IPS DF 19.7 (cell line): ENCODE results near the gene SLC35E2B.
"Not testable (repeated sequence)": the region's sequence is repeated elsewhere in the genome, so short reads cannot be mapped to it uniquely, and the experiment has no call there.

Experiments
- DNase-seq: peaks from one replicate; pipeline ENCODE4 v3.0.0-alpha.2; 2013; ENCODE audit warnings: low read depth, low spot score

The SLC35E2B gene

GRCh38 chr1:1692714-1693647 lies at the start of gene SLC35E2B:
SLC35E2B (minus strand) TSS chr1:1692795; CDS start chr1:1676699, 16,096 bp downstream.
- not testable (repeated sequence) for DNase-seq

DNA sequence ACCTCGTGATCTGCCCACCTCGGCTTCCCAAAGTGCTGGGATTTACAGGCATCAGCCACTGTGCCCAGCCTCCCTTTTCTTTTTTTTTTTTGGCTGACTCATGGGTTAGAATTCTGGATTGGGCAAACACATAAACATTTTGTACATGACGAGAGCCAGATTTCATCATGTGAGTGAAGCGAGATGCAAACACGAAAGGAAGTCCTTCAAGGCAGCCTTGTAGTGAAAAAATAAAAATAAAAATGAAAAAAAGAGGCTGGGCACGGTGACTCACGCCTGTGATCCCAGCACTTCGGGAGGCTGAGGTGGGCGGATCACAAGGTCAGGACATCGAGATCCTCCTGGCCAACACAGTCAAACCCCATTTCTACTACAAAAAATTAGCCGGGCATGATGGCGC lies 48.4 kb upstream of the SLC35E2B start:
- DNase-seq, result not testable (repeated sequence)

GRCh38 chr1:1738799-1739337 lies 46.3 kb upstream of the SLC35E2B start:
- DNase-seq, result not testable (repeated sequence)

GRCh38 chr1:1737675-1738590 lies 45.3 kb upstream of the SLC35E2B start:
- DNase-seq, result not testable (repeated sequence)

DNA sequence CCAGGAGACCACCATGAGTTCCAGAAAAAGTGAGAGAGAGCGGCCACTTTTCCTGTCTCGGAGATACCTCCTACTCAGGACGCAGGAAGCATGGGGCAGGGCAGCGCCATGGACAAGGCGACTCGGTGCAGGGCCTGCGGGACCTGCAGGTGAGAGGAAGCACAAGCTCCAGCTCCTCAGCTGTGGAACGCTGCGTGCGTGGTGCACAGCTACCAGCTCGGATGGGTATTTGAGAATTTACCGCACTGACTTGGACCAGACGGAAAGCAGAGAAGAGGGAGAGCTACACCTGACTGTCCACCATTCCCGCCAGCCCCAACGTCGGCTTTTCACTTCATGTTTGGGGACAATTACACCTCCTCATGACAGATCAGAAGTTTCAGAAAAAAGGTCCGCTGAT lies 39.8 kb upstream of the SLC35E2B start:
- no peak for DNase-seq

DNA sequence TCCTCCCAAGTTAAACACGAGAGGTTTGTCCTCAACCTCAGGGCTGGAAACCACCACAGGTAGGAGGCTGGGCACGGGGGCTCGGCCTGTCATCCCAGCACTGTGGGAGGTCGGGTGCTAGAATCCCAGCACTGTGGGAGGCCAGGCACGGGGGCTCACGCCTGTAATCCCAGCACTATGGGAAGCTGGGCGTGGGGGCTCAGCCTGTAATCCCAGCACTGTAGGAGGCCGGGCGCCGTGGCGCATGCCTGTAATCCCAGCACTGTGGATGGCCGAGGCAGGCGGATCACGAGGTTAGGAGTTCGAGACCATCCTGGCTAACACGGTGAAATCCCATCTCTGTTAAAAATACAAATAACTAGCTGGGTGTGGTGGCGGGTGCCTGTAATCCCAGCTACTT lies 38.3 kb upstream of the SLC35E2B start:
- no peak for DNase-seq

DNA sequence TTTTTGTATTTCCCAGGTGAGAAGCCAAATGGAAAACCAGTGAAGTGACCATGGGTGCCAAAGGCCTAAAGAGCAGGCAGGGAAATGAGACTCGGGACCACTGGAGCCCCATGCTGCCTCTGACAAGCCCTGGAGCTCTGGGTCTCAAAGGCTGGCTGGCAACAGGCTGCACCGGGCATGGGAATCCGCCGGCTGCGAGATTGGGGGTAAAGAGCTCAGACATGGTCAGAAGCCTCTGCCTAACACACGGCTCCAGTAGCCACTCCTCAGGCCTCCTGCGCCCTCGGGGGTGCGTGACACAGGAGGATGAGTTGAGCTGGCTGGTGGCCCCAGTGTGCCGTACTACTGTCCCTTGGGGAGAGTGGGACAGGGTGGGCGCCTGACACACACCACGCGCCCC lies 37.6 kb upstream of the SLC35E2B start:
- DNase-seq, result not testable (repeated sequence)

GRCh38 chr1:1729116-1729816 lies 36.7 kb upstream of the SLC35E2B start:
- DNase-seq, result not testable (repeated sequence)

- DNase-seq, result not testable (repeated sequence)
These were observed 35.9 kb upstream of the SLC35E2B start for GRCh38 chr1:1728308-1729005.

DNA sequence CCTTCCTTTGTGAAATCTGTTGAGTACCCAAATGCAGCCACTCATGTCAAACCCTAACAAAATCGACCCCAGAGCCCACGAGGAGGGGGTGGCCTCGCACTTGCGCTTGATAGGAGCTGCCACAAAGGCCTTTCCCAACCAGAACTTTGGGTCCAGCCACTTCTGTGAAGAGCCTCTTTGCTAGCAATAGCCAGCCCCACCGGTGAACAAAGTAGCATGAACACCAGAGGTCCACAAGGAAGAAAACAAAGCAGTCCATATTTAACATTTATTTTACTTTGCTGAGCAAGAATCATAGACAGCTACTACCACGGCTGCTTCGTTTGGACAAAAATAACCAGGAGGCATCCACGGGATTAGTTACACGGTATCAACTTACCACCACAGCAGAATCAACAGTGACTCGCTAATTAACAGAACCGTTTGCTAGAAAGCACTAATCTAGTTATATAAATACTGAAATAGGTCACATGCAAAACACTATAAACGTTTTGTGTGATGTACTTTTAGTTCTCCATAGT lies 34.6 kb upstream of the SLC35E2B start:
- not testable (repeated sequence) for DNase-seq

DNA sequence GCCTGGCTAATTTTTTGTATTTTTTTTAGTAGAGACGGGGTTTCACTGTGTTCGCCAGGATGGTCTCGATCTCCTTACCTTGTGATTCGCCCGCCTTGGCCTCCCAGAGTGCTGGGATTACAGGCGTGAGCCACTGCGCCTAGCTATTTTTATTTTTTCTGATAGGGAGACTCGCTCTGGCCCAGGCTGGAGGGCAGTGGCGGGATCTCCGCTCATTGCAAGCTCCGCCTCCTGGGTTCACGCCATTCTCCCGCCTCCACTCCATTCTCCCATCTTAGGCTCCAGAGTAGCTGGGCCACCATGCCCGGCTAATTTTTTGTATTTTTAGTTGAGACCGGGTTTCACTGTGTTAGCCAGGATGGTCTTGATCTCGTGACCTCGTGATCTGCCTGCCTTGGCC lies 33.5 kb upstream of the SLC35E2B start:
- not testable (repeated sequence) for DNase-seq

DNA sequence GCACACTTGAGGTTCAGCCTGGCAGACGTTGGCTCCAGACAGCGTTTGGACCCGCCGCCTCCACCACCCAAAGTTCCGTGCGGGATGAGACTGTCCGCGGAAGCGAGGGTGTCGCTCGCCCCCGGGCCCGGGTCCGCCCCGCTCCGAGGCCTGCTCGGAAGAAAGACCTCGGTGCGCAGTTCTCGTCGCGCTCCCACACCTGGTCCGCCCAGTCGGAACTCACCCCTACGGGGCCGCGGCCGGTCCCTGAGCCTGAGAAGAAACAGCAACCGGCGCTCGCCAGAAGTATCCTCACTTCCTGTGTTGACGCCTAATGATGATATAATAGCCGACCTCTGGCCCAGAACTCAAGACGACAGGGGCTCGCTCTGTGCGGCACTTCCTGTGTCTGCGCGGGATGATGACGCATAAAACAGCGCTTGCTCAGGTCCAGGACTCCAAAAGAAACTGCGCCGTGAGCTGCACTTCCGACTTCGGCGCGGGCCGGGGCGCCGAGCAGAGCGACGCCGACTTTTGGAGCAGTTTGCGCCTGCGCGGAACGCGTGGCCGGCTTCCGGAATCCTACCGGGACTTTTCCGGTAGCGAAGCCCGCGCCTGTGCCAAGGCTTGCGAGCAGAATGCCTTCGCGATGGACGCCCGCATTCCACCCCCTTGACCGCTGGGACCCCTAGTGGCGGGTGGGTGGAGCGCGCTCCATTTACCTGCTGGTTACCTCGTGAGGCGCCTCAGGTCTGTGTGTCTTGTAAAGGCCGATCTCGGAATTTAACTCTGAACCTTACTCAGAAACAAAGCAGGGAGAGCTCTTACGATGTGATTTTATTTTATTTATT lies 31.7 kb upstream of the SLC35E2B start, which contains the start of gene CDK11A:
TSS of gene CDK11A (minus strand) at position 323 of the 830 bp plus-strand sequence. CDS start 1,539 bp downstream, outside the sequence.
- peak; percentile 99 for DNase-seq

DNA sequence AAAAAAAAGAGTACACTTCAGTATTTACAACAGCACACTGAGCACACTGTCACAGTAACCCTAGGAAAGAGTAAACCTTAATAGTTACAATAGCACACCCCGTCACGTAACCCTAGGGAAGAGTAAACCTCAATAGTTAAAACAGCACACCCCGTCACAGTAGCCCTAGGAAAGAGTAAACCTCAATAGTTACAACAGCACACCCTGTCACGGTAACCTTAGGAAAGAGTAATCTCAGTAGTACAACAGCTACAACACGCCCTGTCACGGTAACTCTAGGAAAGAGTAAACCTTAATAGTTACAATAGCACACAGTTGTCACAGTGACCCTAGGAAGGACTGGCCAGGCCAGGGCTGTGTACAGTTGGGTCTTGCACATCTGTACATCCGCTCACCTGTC lies 28.6 kb upstream of the SLC35E2B start:
- DNase-seq, result no peak

GRCh38 chr1:1715109-1715883 lies 22.7 kb upstream of the SLC35E2B start:
- not testable (repeated sequence) for DNase-seq

- not testable (repeated sequence) for DNase-seq
These were observed 15.3 kb upstream of the SLC35E2B start for GRCh38 chr1:1707897-1708296.

- not testable (repeated sequence) for DNase-seq
These were observed 14.6 kb upstream of the SLC35E2B start for GRCh38 chr1:1707241-1707640.

GRCh38 chr1:1705623-1706022 lies 13.0 kb upstream of the SLC35E2B start:
- DNase-seq, result not testable (repeated sequence)

DNA sequence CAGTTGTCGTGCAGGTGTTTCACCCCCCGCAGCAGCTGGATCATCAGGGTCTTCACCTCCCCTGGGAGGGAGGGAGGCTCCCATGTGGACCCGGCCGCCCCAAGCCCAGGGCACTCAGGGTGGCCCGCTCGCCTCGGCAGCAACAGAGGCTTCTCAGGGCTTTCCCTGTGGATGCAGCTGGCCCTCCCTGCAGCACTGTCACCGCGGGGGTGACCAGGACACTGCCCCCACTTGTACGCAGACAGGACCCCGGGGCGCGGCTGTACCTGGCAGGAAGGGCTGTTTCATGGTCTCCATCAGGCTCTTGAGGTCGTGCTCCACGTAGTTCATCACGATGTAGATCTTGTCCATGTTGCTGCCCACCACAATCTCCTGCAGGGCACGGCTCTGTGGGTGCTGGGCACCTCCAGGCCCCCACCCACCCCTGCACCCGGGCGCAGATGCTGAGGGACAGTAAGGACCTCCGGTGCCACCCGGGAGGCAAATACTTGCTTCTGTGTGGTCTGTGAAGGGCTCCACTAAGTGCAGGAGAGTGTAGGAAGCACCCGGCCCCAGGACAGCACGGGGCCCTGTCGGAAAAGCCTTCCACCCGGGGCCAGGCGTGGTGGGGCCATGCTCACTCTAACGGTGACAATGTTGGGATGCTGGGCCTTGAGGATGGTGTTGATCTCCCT lies 11.8 kb upstream of the SLC35E2B start:
- DNase-seq, result not testable (repeated sequence)
